GM18867 (cell line): ENCODE measurements around the gene PATZ1.

Experiments
- ATAC-seq: cut with Tn5 transposase; IDR thresholded peaks from one replicate; pipeline ENCODE4 v1.9.1; 2021; ENCODE audit warnings: mild to moderate bottlenecking, moderate library complexity; ENCODE audit not compliant: unreplicated experiment

The PATZ1 gene

DNA sequence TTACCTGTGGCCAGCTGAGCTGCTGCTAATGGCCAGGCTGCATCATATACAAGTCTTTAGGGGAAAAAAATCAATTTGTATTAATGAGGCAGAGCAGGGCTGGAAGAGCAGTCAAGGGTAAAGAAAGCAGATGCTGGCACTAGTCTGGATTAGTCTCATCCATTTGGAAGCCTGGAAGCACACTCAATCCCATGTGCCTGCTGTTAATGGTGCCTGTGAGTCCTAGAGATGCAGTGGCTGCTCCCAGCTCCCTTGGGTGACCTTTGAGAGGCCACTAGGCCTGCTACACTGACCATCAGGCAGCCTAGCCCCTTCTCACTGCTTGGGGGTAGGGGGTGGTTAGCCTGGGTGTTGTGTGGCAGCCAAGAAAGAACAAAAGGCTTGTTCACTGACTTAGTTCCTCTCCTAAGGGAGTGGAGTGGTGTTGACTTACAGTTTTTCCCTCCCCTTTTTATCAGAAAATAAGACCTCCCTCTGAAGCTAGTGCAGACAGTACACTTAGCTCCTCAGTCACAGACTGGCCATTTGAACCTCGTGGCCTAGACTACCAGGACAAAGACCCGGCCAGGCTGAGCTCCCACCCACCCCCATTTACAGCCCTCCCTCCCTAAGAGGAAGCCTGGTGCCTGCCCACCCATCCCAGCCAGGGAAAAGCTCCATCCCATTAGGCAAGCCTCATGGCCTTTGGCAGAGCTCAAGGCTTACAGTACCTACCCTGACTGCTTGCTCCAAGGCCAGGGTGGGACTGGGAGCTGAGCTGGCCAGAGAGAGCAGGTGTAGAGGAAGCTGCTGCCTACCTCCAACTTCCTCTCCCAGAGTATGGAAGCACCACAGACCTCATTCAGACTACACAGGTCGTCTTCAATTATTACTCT lies 61.6 kb downstream of the PATZ1 start:
- no peak for ATAC-seq

DNA sequence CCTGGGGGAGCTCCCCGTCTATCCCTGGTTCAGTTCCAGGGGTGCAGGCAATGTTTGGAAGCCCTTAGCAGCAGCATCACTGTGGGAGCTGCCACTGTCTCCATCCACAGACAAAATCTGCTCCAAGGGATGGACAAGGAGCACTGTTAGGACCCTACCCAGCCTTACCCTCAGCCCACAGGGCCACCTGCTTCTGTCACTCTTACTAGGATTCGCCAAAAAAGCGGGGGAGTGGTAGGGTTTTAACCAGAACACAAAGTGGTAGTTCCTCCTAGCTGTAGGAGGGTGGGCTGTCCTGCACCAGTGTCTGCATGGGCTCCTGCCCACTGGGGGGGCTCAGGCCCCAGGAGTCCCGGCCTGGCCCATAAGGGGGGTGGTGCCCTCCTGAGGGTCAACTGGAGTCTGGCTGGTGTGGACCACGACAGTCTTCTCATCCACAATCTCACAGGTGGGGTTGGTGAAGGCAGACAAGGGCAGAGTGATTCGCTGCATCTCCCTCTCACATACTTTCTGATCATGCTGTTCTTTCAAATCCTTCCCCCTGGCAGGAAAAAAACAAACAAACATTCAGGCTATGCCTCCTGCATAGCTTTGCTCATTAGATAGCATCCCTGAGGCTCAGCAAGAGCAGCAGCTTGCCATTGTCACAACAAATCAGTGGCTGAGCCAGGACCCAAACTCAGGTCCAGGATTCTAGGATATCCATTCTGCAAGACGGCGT lies 63.2 kb downstream of the PATZ1 start:
- no peak for ATAC-seq

DNA sequence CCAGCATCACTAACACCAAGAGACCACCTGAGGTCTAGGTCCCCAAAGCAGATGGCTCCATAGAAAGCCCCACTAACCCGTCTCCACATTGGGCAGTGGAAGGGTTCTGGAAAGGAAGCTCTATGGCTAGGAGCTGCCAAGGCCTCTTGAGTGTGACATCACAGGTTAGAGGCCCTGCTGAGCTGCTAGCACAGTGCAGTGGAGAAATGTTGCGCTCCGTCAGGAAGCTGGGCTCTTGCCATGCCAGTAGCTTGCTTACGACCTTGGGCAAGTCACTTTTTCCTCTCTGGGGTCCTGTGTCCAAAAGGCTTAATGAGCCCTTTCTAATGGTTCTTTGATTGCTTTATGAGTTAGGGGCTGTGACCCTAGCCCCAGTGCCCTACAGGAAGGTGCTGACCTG lies 64.4 kb downstream of the PATZ1 start:
- no peak for ATAC-seq

DNA sequence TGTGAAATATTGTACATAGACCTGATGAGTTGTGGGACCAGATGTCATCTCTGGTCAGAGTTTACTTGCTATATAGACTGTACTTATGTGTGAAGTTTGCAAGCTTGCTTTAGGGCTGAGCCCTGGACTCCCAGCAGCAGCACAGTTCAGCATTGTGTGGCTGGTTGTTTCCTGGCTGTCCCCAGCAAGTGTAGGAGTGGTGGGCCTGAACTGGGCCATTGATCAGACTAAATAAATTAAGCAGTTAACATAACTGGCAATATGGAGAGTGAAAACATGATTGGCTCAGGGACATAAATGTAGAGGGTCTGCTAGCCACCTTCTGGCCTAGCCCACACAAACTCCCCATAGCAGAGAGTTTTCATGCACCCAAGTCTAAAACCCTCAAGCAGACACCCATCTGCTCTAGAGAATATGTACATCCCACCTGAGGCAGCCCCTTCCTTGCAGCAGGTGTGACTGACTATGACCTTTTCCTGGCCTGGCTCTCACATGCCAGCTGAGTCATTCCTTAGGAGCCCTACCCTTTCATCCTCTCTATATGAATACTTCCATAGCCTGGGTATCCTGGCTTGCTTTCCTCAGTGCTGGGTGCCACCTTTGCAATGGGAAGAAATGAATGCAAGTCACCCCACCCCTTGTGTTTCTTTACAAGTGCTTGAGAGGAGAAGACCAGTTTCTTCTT lies 66.2 kb downstream of the PATZ1 start:
- no peak for ATAC-seq

DNA sequence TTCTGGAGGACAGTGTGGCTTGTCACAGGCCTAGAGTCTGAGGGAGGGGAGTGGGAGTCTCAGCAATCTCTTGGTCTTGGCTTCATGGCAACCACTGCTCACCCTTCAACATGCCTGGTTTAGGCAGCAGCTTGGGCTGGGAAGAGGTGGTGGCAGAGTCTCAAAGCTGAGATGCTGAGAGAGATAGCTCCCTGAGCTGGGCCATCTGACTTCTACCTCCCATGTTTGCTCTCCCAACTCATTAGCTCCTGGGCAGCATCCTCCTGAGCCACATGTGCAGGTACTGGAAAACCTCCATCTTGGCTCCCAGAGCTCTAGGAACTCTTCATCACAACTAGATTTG lies 66.8 kb downstream of the PATZ1 start:
- no peak for ATAC-seq

DNA sequence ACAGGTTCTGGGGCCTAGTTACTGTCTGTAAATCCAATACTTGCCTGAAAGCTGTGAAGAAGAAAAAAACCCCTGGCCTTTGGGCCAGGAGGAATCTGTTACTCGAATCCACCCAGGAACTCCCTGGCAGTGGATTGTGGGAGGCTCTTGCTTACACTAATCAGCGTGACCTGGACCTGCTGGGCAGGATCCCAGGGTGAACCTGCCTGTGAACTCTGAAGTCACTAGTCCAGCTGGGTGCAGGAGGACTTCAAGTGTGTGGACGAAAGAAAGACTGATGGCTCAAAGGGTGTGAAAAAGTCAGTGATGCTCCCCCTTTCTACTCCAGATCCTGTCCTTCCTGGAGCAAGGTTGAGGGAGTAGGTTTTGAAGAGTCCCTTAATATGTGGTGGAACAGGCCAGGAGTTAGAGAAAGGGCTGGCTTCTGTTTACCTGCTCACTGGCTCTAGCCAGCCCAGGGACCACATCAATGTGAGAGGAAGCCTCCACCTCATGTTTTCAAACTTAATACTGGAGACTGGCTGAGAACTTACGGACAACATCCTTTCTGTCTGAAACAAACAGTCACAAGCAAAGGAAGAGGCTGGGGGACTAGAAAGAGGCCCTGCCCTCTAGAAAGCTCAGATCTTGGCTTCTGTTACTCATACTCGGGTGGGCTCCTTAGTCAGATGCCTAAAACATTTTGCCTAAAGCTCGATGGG lies 67.4 kb downstream of the PATZ1 start:
- ATAC-seq, result no peak

DNA sequence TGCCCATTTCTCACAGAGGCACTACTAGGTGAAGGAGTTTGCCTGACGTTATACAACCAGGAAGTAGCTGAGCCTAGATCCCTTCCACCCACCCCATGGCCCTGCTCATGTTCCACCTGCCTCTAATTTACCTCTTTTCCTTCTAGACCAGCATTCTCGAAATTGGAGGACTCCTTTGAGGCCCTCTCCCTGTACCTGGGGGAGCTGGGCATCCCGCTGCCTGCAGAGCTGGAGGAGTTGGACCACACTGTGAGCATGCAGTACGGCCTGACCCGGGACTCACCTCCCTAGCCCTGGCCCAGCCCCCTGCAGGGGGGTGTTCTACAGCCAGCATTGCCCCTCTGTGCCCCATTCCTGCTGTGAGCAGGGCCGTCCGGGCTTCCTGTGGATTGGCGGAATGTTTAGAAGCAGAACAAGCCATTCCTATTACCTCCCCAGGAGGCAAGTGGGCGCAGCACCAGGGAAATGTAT lies 68.0 kb downstream of the PATZ1 start:
- ATAC-seq, result no peak

DNA sequence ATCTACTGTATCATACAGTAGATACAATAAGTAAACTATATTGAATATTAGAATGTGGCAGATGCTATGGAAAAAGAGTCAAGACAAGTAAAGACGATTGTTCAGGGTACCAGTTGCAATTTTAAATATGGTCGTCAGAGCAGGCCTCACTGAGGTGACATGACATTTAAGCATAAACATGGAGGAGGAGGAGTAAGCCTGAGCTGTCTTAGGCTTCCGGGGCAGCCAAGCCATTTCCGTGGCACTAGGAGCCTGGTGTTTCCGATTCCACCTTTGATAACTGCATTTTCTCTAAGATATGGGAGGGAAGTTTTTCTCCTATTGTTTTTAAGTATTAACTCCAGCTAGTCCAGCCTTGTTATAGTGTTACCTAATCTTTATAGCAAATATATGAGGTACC lies 68.4 kb downstream of the PATZ1 start:
- ATAC-seq, result no peak

DNA sequence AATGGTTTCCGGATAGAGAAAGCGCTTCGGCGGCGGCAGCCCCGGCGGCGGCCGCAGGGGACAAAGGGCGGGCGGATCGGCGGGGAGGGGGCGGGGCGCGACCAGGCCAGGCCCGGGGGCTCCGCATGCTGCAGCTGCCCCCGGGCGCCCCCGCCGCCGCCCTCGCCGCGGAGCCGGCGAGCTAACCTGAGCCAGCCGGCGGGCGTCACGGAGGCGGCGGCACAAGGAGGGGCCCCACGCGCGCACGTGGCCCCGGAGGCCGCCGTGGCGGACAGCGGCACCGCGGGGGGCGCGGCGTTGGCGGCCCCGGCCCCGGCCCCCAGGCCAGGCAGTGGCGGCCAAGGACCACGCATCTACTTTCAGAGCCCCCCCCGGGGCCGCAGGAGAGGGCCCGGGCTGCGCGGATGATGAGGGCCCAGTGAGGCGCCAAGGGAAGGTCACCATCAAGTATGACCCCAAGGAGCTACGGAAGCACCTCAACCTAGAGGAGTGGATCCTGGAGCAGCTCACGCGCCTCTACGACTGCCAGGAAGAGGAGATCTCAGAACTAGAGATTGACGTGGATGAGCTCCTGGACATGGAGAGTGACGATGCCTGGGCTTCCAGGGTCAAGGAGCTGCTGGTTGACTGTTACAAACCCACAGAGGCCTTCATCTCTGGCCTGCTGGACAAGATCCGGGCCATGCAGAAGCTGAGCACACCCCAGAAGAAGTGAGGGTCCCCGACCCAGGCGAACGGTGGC lies 69.5 kb downstream of the PATZ1 start:
- ATAC-seq, result no peak
